NCI-H1048 (cell line): ENCODE measurements around the gene TRIM71.
"Not testable (repeated sequence)": the region's sequence is repeated elsewhere in the genome, so short reads cannot be mapped to it uniquely, and the experiment has no call there.

Experiments
- DNase-seq: peaks from one replicate; lab custom pipeline; 2025; lab: John Stamatoyannopoulos, UW

Gene TRIM71

DNA sequence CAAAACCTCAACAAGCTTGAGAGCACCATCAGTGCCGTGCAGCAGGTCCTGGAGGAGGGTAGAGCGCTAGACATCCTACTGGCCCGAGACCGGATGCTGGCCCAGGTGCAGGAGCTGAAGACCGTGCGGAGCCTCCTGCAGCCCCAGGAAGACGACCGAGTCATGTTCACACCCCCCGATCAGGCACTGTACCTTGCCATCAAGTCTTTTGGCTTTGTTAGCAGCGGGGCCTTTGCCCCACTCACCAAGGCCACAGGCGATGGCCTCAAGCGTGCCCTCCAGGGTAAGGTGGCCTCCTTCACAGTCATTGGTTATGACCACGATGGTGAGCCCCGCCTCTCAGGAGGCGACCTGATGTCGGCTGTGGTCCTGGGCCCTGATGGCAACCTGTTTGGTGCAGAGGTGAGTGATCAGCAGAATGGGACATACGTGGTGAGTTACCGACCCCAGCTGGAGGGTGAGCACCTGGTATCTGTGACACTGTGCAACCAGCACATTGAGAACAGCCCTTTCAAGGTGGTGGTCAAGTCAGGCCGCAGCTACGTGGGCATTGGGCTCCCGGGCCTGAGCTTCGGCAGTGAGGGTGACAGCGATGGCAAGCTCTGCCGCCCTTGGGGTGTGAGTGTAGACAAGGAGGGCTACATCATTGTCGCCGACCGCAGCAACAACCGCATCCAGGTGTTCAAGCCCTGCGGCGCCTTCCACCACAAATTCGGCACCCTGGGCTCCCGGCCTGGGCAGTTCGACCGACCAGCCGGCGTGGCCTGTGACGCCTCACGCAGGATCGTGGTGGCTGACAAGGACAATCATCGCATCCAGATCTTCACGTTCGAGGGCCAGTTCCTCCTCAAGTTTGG, 72.9 kb downstream of the TRIM71 start:
- DNase-seq, result no peak

DNA sequence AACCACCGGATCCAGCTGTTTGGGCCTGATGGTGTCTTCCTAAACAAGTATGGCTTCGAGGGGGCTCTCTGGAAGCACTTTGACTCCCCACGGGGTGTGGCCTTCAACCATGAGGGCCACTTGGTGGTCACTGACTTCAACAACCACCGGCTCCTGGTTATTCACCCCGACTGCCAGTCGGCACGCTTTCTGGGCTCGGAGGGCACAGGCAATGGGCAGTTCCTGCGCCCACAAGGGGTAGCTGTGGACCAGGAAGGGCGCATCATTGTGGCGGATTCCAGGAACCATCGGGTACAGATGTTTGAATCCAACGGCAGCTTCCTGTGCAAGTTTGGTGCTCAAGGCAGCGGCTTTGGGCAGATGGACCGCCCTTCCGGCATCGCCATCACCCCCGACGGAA, 73.6 kb downstream of the TRIM71 start:
- no peak for DNase-seq

GRCh38 chr3:32892625-32893598, 75.1 kb downstream of the TRIM71 start:
- no peak for DNase-seq

GRCh38 chr3:32894977-32895376, 77.2 kb downstream of the TRIM71 start:
- no peak for DNase-seq

- no peak for DNase-seq
Observed at GRCh38 chr3:32895701-32896100, 77.9 kb downstream of the TRIM71 start.

- DNase-seq, result no peak
Observed at GRCh38 chr3:32896143-32896542, 78.3 kb downstream of the TRIM71 start.

GRCh38 chr3:32897001-32897601, 79.3 kb downstream of the TRIM71 start:
- DNase-seq, result no peak

DNA sequence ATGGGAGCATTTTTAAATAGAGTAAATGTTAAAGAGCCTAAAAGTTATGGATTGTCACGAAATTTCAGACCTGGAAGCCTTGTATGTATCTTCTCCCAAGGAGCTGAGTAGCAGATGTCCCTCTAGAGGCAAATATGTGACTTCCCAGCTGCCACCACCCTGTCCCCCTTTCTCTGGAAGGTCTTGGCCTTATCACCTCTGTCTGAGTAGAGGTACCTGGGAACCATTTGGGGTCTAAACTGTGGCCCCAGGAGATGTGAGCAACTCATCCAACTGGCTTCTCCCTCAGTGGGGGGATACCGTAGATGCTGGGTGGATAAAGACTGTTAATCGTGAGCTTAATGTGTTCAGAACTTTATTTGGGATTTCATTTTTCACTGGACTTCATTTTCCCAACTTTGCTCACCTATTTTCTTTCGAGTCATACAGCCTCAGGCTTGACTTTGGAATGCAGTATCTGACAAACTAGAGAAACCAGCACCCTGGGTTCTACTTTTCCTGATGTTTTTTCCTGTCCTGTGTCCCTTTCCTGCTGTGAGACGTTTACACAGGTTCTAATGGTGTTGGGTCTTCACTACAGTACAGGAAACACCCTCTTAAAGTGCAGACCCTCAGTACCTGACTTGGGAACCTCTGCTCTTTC, 80.3 kb downstream of the TRIM71 start:
- DNase-seq, result no peak

DNA sequence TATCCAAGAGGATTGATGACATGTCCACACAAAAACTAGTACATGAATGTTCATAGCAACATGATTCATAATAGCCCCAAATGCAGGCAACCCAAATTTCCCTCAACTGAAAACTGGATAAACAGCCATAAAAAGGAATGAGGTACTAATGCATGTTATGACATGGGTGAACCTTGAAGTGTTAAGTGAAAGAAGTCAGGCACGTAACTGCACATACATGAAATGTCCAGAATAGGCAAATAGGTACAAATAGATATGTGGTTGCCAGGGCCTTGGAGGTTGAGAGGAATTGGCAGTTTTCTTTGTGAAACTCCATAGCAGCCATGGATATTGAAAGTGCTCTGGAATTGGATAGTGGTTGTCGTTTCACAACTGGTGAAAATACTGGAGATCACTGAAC, 81.5 kb downstream of the TRIM71 start:
- DNase-seq, result no peak

DNA sequence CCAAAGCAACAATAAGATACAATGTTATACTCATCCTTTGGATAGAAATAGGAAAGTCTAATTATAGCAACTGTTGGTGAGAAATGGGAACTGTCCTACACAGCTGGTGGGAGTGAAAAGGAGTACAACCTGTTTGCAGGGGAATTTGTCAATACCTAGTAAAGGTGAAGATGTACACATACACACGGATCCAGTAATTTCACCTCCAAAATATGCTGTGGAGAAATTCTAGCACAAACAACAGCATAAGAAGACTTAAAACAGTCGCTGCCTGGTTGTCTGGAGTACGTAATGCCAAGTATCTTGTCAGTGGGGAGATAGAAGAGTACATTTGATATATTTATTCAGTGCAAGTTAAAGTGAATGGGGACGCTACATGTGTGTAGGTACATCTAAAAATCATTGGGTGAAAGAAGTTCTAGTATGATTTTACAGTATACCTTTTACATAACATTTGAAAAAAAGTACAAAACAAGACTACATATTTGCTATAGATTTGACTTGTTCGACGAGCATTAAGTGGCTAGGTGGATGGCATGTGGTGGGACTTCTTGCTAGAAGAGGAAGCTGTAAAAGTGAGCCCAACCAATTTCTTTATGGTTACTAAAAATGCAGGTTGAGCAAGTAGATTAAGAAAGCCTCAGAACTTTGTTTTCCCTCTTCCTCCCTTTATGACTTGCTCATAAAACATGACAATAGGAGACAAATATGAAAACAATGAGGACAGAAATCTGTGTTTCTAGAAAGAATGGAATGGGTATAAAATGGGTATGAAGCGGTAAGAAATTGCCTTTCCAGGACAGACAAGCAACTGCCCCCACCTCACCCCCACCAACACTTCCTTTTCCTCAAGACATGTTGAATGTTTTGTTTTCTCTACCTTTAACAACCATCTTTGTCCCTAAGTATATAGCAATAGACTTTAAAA, 83.5 kb downstream of the TRIM71 start:
- no peak for DNase-seq

- DNase-seq, result not testable (repeated sequence)
Observed at GRCh38 chr3:32902887-32903371, 85.1 kb downstream of the TRIM71 start.

DNA sequence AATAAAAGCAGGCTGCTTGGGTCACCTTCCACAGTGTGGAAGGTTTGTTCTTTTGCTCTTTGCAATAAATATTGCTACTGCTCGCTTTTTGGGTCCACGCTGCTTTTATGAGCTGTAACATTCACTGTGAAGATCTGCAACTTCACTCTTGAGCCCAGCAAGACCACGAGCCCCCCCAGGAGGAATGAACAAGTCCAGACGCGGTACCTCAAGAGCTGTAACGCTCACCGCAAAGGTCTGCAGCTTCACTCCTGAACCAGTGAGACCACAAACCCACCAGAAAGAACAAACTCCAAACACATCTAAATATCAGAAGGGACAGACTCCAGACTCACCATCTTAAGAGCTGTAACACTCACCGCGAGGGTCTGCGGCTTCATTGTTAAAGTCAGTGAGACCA, 86.2 kb downstream of the TRIM71 start:
- DNase-seq, result no peak

DNA sequence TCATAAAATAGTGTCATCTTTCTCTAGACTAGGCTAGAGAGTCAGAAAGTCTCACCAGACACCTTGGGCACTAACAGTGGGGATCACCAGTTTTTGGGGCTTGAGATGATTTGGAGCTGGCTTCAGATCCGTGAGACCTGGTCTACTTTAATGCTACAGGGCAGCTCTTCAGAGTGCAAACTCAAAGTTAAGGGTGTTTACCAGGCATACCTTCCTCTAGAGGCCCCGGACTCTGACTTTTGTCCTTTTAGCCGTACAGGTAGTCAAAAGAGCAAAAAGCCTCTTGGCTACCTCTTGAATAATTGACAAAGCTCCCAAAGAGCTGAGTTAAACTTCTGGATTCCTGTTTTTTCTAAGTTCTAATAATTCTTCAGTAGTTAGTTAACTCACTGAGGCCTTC, 92.2 kb downstream of the TRIM71 start:
- no peak for DNase-seq

DNA sequence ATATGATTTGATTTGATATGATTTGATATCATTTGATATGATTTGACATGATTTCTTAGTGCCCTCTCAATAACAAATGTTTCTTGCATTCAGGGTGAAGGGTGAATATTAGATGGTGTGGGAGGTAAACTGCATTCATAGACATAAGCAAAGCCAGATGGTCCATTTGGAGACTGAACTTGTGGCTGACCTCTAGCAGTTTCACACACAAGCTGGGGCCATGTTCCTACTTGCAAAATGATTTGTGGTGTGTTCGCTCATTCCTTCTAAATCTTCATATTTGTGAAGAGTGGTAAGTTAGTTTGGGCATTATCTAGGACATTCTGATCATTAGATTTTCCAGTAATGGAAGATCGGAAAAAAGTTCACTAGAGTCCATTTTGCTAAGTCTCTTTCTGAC, 93.2 kb downstream of the TRIM71 start:
- no peak for DNase-seq

GRCh38 chr3:32912046-32912445, 94.2 kb downstream of the TRIM71 start:
- no peak for DNase-seq

DNA sequence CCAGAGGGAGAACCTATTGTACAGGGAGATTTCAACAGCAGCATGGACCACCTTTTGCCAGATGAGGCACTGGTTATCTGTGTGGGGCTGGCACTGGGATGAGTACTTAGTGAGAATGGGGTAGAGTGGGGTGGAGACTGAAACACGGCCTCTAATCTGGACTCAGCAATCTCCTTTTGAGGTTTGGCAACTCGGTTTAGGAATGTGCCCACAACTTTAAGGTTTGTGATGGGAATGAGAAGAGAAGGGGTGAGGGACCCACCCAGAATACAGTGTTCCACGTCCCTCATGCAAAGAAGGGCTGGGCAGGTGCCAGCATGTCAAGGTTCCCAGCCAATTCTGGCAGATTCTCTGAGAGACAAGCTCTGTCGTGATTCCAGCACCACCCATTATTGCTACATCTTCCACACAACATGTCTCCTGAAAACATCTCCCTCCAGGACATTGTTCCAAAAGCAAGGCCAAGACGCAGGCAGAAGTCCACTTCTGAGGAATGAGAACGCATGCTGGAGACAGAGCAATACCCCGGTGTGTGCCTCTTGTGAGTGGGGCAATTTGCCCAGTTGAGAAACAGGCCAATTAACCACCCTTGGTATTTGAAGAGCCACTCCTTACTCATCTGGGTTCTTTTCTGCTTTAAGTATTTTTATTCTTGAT, 96.1 kb downstream of the TRIM71 start:
- no peak for DNase-seq

DNA sequence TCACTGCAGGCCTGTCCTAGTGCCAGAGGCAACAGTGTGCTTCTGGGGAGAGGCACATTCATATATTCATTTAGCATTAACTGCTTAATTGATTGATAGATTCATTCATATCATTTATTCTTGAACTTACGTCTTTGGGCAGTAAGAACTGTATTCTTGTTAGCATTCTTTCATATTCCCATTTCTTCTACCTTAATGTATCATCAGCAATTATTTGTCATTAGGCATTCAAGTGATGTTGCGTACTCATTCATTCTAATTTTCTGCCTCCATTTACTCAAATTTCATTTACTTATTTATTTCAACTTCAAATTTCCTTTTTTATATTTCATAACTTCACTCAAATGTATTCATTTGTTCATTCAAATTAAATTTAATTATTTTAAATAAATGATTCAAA, 102.1 kb downstream of the TRIM71 start:
- DNase-seq, result no peak

- no peak for DNase-seq
Observed at GRCh38 chr3:32922078-32922477, 104.3 kb downstream of the TRIM71 start.

DNA sequence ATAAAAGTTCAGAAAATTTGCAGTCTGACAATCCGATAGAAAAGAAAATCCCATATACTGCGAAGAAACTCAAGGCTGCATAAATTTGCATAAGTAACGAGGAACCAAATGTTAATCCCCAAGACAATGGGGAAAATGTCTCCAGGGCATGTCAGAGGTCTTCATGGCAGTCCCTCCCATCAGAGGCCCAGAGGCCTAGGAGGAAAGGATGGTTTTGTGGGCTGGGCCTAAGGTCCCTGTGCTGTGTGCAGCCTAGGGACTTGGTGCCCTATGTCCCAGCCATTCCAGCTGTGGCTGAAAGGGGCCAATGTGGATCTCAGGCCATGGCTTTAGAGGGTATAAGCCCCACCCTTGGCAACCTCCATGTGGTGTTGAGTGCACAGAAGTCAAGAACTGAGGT, 112.4 kb downstream of the TRIM71 start:
- no peak for DNase-seq

GRCh38 chr3:32931273-32931672, 113.5 kb downstream of the TRIM71 start:
- DNase-seq, result not testable (repeated sequence)
